GM12873 (cell line): Measurements from ENCODE around the gene LDLRAD3.

Experiments
- TF ChIP-seq, protein P1 (sequence below): IDR thresholded peaks from 2 replicates; pipeline ENCODE4 v1.5.1; 2012; ENCODE audit warnings: low read depth, mild to moderate bottlenecking, moderate library complexity, low read length, control low read depth; ENCODE audit not compliant: insufficient read depth; ENCODE audit errors: missing control alignments

The LDLRAD3 gene

DNA sequence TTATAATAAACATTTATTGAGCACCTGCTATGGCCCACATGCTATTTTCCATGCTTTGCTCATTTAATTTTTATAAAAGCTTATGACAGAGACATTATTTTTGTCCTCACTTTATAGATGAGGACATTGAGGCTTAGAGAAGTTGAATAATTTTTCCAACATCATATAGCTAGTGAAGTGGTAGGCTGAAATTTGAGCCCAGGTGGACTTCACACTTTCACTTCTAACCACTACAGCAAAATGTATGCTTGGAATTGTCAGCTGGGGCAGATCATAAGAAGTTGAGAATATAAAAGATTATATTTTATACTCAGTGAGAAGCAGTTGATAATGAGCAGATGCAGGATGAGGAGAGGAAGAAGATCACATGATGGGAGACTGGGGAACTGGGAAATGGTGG is 146.1 kb downstream of the LDLRAD3 start:
- TF ChIP-seq, protein P1, sequence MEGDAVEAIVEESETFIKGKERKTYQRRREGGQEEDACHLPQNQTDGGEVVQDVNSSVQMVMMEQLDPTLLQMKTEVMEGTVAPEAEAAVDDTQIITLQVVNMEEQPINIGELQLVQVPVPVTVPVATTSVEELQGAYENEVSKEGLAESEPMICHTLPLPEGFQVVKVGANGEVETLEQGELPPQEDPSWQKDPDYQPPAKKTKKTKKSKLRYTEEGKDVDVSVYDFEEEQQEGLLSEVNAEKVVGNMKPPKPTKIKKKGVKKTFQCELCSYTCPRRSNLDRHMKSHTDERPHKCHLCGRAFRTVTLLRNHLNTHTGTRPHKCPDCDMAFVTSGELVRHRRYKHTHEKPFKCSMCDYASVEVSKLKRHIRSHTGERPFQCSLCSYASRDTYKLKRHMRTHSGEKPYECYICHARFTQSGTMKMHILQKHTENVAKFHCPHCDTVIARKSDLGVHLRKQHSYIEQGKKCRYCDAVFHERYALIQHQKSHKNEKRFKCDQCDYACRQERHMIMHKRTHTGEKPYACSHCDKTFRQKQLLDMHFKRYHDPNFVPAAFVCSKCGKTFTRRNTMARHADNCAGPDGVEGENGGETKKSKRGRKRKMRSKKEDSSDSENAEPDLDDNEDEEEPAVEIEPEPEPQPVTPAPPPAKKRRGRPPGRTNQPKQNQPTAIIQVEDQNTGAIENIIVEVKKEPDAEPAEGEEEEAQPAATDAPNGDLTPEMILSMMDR: no peak

GRCh38 chr11:36090356-36091109 is 146.7 kb downstream of the LDLRAD3 start:
- TF ChIP-seq, protein P1: no peak

DNA sequence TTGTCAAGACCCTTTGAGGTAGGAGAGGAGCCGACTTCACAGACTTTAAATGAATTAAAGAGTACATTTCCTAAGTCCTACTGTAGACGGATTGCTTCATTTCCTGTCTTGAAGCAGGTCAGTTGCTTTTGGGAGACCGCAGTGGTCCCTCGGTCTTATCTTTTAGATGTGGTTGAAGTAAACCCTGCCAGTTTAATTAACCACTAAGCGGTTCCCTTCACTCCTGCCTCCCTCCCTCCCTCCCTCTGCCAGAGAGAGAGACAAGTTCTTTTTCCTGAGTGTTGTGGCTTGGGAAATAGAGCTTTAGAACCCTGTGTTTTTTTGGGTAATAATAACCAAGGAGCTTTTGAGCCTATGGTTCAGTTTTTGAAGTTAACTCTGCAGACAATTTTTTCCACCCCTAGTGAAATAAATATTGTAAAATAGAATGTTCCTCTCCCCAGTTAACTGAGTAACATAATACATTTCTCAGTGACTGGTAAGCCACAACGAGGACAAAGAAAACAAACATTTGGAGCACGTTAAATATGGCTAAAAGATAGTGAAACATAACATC is 147.5 kb downstream of the LDLRAD3 start:
- TF ChIP-seq, protein P1: no peak

DNA sequence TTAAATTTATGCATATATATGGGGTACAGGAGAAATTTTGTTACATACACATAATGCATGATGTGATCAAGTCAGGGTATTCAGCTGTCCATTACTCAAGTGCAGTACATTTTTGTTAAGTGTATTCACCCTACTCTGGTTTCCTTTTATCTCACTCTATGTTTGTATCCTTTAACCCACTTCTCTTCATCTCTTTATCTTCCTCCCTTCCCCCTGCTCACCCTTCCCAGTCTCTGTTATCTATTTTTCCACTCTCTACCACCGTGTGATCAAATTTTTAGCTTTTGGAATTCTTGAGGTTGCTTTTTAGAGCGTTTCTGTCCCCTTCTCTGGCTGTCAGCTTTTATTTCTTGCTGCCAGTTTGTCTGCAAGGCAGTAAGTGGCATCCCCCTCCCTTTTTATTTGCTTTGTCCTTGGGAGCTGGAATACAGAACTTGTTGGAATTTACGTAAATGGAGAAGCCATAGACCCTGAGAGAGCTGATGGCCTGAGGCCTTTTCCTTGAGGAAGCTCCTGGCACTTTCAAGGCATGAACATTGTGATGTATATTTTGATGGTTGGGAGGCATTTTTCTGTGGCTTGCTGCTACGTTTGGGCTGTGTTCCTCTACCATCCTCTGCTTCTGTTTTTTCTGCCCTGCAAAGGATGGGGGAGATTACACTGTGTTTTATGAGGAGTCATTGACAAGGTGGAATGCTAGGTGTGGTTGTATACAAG is 148.6 kb downstream of the LDLRAD3 start:
- TF ChIP-seq, protein P1: no peak

- TF ChIP-seq, protein P1: no peak
Observed at GRCh38 chr11:36093548-36093947, 149.7 kb downstream of the LDLRAD3 start.

- TF ChIP-seq, protein P1: no peak
Observed at GRCh38 chr11:36094164-36094563, 150.3 kb downstream of the LDLRAD3 start.

DNA sequence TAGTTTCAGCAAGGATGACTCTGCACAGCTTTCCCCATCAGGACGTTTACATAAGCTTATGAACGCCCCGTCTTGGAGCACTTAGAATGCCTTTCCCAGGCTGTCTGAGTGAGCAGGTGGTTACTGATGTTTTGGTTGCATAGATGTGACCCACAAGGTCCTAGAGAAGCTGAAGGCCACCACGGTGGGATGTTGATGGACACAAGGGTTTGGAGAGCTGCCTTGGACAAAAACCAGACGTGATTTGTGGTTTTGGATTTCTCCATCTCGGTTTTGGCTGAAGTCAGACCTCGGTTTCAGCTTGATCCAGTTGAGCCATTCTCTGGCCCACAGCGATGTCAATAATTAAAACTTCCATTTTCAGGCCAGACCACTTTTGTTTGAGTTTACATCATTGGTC is 151.9 kb downstream of the LDLRAD3 start:
- TF ChIP-seq, protein P1: no peak
